Natural killer cell (primary cell): ENCODE results near the gene ATAD1. TPM values are rescaled to one million over a fixed set of nuclear protein-coding genes. Genes with fewer than 3 reads are reported as not detected.
"Not testable (repeated sequence)": the region's sequence is repeated elsewhere in the genome, so short reads cannot be mapped to it uniquely, and the experiment has no call there.

Experiments used
- ATAC-seq, 3 donors: fragments of 150-1000 bp in 2 of 3; fragments of 200-7000 bp in 1 of 3; cut with Tn5 transposase; 1 replicate in 1 of 3; 2 replicates in 2 of 3; pipeline ENCODE4 v1.10.0; 2021; ENCODE audit warnings: mild to moderate bottlenecking in 2 of 3, moderate library complexity in 2 of 3
- DNase-seq, 2 donors: peaks; one replicate each; pipeline versions ENCODE4 v3.0.0 to v3.0.0-alpha.2; 2013 to 2021; ENCODE audit warnings: mixed read lengths in 1 of 2
- H3K27ac ChIP-seq: one replicate; pipeline ENCODE4 v1.5.1; 2013; ENCODE audit warnings: mild to moderate bottlenecking, low read length
- H3K27me3 ChIP-seq: one replicate; pipeline ENCODE4 v1.6.1; 2013; ENCODE audit warnings: low read length; ENCODE audit not compliant: control insufficient read depth, insufficient read depth
- H3K36me3 ChIP-seq: one replicate; pipeline ENCODE4 v1.6.1; 2013; ENCODE audit warnings: low read length; ENCODE audit not compliant: control insufficient read depth, insufficient read depth
- H3K4me1 ChIP-seq: one replicate; pipeline ENCODE4 v1.6.1; 2013; ENCODE audit warnings: low read length; ENCODE audit not compliant: control insufficient read depth, insufficient read depth
- H3K4me3 ChIP-seq: one replicate; pipeline ENCODE4 v1.5.1; 2013; ENCODE audit warnings: low read length
- H3K9me3 ChIP-seq: one replicate; pipeline ENCODE4 v1.6.1; 2013; ENCODE audit warnings: low read length; ENCODE audit not compliant: control insufficient read depth, insufficient read depth
- H3K27ac Mint-ChIP-seq, 2 donors: one replicate each; pipeline ENCODE4 v1.8.0; 2022; ENCODE audit warnings: mild to moderate bottlenecking in 2 of 2, mixed read lengths in 2 of 2, moderate library complexity in 1 of 2
- H3K27me3 Mint-ChIP-seq, 2 donors: one replicate each; pipeline ENCODE4 v1.8.0; 2022; ENCODE audit warnings: low read depth in 2 of 2, mixed read lengths in 2 of 2
- H3K36me3 Mint-ChIP-seq: one replicate; pipeline ENCODE4 v1.8.0; 2022; ENCODE audit warnings: mixed read lengths
- H3K4me1 Mint-ChIP-seq, 2 donors: one replicate each; pipeline ENCODE4 v1.8.0; 2022; ENCODE audit warnings: mixed read lengths in 2 of 2
- H3K4me3 Mint-ChIP-seq: one replicate; pipeline ENCODE4 v1.8.0; 2022; ENCODE audit warnings: mild to moderate bottlenecking, moderate library complexity, mixed read lengths
- H3K9me3 Mint-ChIP-seq, 2 donors: one replicate each; pipeline ENCODE4 v1.8.0; 2022; ENCODE audit warnings: mixed read lengths in 2 of 2
- CTCF ChIP-seq: fragments of 200-600 bp; IDR thresholded peaks from one replicate; pipeline ENCODE4 v1.8.0; 2022; ENCODE audit warnings: antibody characterized with exemption
- WGBS: methylation state at CpG from one replicate; pipeline ENCODE4 v1.1.7; 2013; ENCODE audit warnings: missing lambda C conversion rate; ENCODE audit not compliant: insufficient coverage; 5-methylcytosine and 5-hydroxymethylcytosine counted together
- intact Hi-C: fragments of 100-400 bp; cut with micrococcal nuclease; formaldehyde crosslinking; loops from one replicate; pipeline ENCODE4 v1.14.2; 2022
- total RNA-seq, 4 donors: library from RNA; stranded (reverse); fragments of 120-200 nt in 1 of 4; gene quantifications; one replicate each; pipeline versions ENCODE4 v1.2.3 to v1.2.4, GENCODE V29; 2013 to 2022

ATAD1 gene
- total RNA-seq, 3 donors from 2014 or later (not counting 1 experiment from before 2014, with no cell fraction given): 37.5 to 55.2 (median 43.0) TPM

- no peak for TF ChIP-seq CTCF
- Histone ChIP-seq H3K27me3 (no peaks in the 10 kb centered on the region), H3K9me3 (no peaks in the 10 kb centered on the region), H3K27ac (no peak overlapping the region), H3K4me1 (no peaks in the 10 kb centered on the region), H3K36me3 (no peaks in the 10 kb centered on the region), H3K4me3 (no peak overlapping the region)
- DNase-seq: no peak
- intact Hi-C loops: no loop called here
- WGBS: 100% methylated on average over 1 of the region's 1 CpG
- no peak for ATAC-seq
- no peak overlapping the region for H3K4me3 Mint-ChIP-seq
- no peaks in the 10 kb centered on the region for H3K36me3 Mint-ChIP-seq
- no peaks in the 10 kb centered on the region for H3K9me3 Mint-ChIP-seq
- H3K27me3 Mint-ChIP-seq: peaks cover 0 to 3% of the 10 kb centered on the region in 2 donors
- H3K27ac Mint-ChIP-seq: no peak overlapping the region
- H3K4me1 Mint-ChIP-seq: peaks cover 8 to 14% of the 10 kb centered on the region in 2 donors
Observed at GRCh38 chr10:87852089-87852488, 34.1 kb upstream of the ATAD1 start.

DNA sequence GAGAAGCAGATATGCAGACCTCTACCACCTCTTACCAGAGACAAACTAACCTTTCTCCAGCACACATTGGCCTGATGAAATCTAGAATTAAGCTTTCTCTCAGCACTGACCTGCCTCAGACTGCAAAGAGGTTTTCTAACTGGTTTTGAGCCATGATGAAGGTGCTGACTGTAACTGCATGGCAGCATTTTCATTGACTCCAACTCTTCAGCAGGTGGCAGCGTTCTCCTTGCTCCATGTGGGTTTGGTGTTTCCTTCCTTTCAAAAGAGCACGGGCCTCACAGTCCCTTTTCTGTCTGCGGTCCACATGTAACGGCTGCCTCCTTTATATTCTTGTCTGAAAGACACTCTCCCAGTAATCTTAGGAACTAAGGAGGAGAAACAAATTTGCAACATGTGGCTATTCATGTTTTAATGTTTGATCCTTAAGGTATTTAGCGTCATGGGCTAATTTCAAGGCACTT, 32.7 kb upstream of the ATAD1 start:
- DNase-seq (peak in 1 of 2 donors; percentile 79), ATAC-seq (peak; percentile 65 to 88 (median 79))
- intact Hi-C loops: loop anchor here (1.0 kb wide), 1 partner anchor 703 kb away; no protein-coding TSS in a partner anchor
- no peaks in the 10 kb centered on the region for H3K36me3 ChIP-seq
- H3K9me3 ChIP-seq: no peaks in the 10 kb centered on the region
- H3K4me1 Mint-ChIP-seq: peaks cover 6 to 12% of the 10 kb centered on the region in 2 donors
- H3K27ac ChIP-seq: no peak overlapping the region
- no peak overlapping the region for H3K4me3 Mint-ChIP-seq
- no peak overlapping the region for H3K27ac Mint-ChIP-seq
- no peak overlapping the region for H3K4me3 ChIP-seq
- H3K27me3 ChIP-seq: no peaks in the 10 kb centered on the region
- H3K27me3 Mint-ChIP-seq: no peaks in the 10 kb centered on the region
- TF ChIP-seq CTCF: peak; percentile 34
- WGBS: 23% methylated on average over 4 of the region's 5 CpGs
- H3K4me1 ChIP-seq: no peaks in the 10 kb centered on the region
- H3K9me3 Mint-ChIP-seq: no peaks in the 10 kb centered on the region
- no peaks in the 10 kb centered on the region for H3K36me3 Mint-ChIP-seq

- Mint-ChIP-seq H3K4me1 (peaks cover 0 to 7% of the 10 kb centered on the region in 2 donors), H3K27me3 (no peaks in the 10 kb centered on the region), H3K27ac (no peak overlapping the region), H3K4me3 (no peak overlapping the region), H3K36me3 (no peaks in the 10 kb centered on the region), H3K9me3 (no peaks in the 10 kb centered on the region)
- H3K4me3 ChIP-seq: no peak overlapping the region
- no peak for TF ChIP-seq CTCF
- intact Hi-C loops: no loop called here
- no peak overlapping the region for H3K27ac ChIP-seq
- H3K9me3 ChIP-seq: no peaks in the 10 kb centered on the region
- no peaks in the 10 kb centered on the region for H3K27me3 ChIP-seq
- ATAC-seq (no peak), DNase-seq (no peak)
- no peaks in the 10 kb centered on the region for H3K4me1 ChIP-seq
- H3K36me3 ChIP-seq: no peaks in the 10 kb centered on the region
Observed at GRCh38 chr10:87849001-87849400, 31.0 kb upstream of the ATAD1 start.

DNA sequence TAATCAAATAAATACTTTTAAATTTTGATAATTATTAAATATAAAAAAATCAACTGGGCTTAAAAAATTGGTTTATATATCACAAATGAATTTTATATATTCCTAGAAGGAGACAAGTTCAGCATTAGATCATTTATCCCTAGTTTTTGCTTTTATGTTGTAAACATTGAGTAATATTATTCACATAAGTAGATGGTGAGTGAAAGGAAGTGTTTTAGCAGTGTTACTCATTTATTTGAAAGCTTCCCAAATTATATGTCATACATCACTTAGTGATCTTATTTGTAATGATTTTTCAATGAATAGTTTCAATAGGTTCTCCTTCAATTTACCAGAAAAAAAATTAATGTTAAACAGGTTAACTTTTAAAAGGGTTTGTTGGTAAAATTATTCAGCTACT, 29.5 kb upstream of the ATAD1 start:
- no peak overlapping the region for H3K27ac ChIP-seq
- no peaks in the 10 kb centered on the region for H3K9me3 ChIP-seq
- no peaks in the 10 kb centered on the region for H3K4me1 ChIP-seq
- DNase-seq: no peak
- Mint-ChIP-seq H3K4me3 (no peak overlapping the region), H3K4me1 (peaks cover 0 to 7% of the 10 kb centered on the region in 2 donors), H3K27ac (no peak overlapping the region), H3K36me3 (no peaks in the 10 kb centered on the region), H3K9me3 (no peaks in the 10 kb centered on the region), H3K27me3 (no peaks in the 10 kb centered on the region)
- intact Hi-C loops: no loop called here
- no peak overlapping the region for H3K4me3 ChIP-seq
- H3K36me3 ChIP-seq: no peaks in the 10 kb centered on the region
- H3K27me3 ChIP-seq: no peaks in the 10 kb centered on the region
- no peak for ATAC-seq
- TF ChIP-seq CTCF: no peak

- WGBS: 99% methylated on average over 5 of the region's 8 CpGs
- H3K36me3 Mint-ChIP-seq, H3K4me3 Mint-ChIP-seq, H3K9me3 ChIP-seq, H3K27me3 ChIP-seq, H3K27me3 Mint-ChIP-seq, H3K36me3 ChIP-seq, H3K4me1 Mint-ChIP-seq, ATAC-seq, H3K27ac Mint-ChIP-seq, H3K9me3 Mint-ChIP-seq, DNase-seq, intact Hi-C loops, H3K27ac ChIP-seq, H3K4me3 ChIP-seq, H3K4me1 ChIP-seq: not testable (repeated sequence)
Observed at GRCh38 chr10:87846711-87847110, 28.7 kb upstream of the ATAD1 start.
